ENCODE results near the gene KRTAP10-3.
"Not testable (repeated sequence)": the region's sequence is repeated elsewhere in the genome, so short reads cannot be mapped to it uniquely, and the experiment has no call there.

KRTAP10-3 gene

GRCh38 chr21:44571296-44571695 lies 12.7 kb upstream of the KRTAP10-3 start:
- DNase-seq (ENCODE audit: low read depth): no peak

GRCh38 chr21:44569861-44570517 lies 11.4 kb upstream of the KRTAP10-3 start:
- no peak for DNase-seq (ENCODE audit: low read depth)

GRCh38 chr21:44568667-44569556 lies 10.3 kb upstream of the KRTAP10-3 start:
- DNase-seq (ENCODE audit: low read depth): no peak

DNA sequence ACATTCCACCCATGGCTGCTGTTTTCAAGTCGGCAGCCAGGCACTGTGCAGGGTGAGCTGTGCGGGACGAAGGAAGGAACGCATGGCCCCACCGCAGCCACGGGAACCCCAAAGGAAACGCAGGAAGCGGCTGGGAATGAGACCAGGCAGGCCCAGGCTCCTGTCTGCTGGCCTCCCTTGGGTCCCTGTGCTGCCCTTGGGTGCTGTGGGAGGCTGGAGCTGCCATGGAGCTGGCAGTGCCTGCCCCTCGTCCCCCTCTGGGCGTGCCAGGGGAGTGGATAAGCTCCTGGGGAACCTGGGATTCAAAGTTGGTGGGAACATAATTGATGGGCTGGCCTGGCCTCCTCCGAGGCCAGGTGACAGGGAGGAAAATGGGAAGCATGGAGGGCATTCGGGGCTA lies 9.7 kb upstream of the KRTAP10-3 start:
- DNase-seq (ENCODE audit: low read depth): no peak

- DNase-seq (ENCODE audit: low read depth): no peak
Observed at GRCh38 chr21:44567481-44568171, 9.0 kb upstream of the KRTAP10-3 start.

DNA sequence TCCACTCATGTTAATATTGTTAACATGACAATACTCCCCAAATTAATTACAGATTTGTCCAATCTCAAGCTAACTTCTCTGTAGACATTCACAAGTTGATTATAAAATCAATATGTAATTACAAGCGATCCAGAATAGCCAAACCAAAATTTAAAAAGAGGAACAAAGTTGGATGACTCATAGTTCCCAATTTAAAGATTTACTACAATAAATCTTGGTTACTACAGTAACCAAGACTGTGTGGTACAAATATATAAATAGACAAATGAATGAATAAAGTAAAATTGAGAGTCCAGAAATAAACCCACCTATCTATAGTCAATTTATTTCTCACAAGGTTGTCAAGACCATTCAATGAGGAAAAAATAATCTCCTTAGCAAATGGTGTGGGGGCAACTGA lies 7.8 kb upstream of the KRTAP10-3 start:
- no peak for DNase-seq (ENCODE audit: low read depth)

DNA sequence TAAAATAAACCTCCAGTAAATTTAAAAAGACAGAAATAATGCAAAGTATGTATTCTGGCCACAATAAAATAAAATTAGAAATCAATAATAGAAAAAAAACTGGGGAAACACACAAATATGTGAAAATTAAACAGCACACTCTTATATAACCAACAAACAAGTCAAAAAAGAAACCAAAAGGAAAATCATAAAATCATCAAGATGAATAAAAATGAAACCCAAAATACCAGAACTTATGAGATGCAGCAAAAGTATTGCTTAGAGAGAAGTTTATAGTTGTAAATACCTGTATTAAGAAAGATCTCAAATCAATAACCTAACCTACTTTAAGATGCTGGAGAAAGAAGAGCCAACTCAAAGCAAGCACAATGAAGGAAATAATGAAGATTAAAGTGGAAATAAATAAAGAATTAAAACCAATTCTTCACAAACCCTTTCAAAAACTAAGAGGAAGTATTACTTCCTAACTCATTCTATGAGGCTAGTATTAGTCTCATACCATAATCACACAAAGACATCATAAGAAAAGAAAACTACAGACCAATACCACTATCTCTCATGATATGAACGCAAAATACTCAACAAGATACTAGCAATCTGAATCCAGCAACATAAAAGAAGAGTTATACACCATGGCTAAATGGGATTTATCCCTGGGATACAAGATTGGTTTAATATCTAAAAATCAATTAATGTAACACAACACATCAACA lies 6.4 kb upstream of the KRTAP10-3 start:
- DNase-seq (ENCODE audit: low read depth): no peak

DNA sequence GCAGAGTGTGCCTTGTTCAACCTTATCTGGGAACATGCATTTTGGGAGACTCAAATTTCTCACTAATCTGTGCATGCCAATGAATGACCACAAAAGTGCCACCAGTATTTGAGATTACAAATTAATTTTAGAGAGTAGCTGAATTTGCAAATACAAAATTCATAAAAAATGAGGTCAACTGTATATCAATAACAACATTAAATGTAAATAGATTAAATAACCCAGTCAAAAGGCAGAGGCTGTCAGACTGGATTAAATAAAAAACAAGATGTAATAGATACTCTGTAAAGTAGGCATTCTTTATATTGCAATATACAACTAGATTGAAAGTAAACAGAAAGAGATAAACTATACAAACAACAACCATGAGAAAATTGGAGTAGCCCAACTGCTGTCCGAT lies 5.5 kb upstream of the KRTAP10-3 start:
- DNase-seq (ENCODE audit: low read depth): no peak

- not testable (repeated sequence) for DNase-seq (ENCODE audit: low read depth)
Observed at GRCh38 chr21:44558329-44558675, 293 bp downstream of the KRTAP10-3 start.

- DNase-seq (ENCODE audit: low read depth): no peak
Observed at GRCh38 chr21:44557491-44558328, 885 bp downstream of the KRTAP10-3 start.

- DNase-seq (ENCODE audit: low read depth): no peak
Observed at GRCh38 chr21:44556879-44557278, 1.7 kb downstream of the KRTAP10-3 start.

- no peak for DNase-seq (ENCODE audit: low read depth)
Observed at GRCh38 chr21:44555200-44555875, 3.3 kb downstream of the KRTAP10-3 start.

- DNase-seq (ENCODE audit: low read depth): no peak
Observed at GRCh38 chr21:44552681-44553080, 5.9 kb downstream of the KRTAP10-3 start.

- DNase-seq (ENCODE audit: low read depth): no peak
Observed at GRCh38 chr21:44552136-44552535, 6.5 kb downstream of the KRTAP10-3 start.

- DNase-seq (ENCODE audit: low read depth): no peak
Observed at GRCh38 chr21:44551340-44551961, 7.1 kb downstream of the KRTAP10-3 start, which contains the start of gene KRTAP10-2. Gene KRTAP10-2 (minus strand): TSS chr21:44551505. CDS start chr21:44551458, 47 bp downstream.

DNA sequence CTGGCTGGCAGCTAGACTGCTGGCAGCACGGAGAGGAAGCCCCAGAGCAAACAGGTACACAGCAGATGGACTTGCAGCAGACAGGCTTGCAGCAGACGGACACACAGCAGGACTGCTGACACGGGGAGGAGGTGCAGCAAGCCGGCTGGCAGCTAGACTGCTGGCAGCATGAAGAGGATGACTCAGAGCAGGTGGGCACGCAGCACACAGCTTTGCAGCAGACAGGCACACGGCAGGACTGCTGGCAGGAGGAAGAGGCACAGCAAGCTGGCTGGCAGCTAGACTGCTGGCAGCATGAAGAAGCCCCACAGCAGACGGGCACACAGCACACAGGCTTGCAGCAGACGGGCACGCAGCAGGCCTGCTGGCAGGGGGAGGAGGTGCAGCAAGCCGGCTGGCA lies 7.8 kb downstream of the KRTAP10-3 start:
- no peak for DNase-seq (ENCODE audit: low read depth)

DNA sequence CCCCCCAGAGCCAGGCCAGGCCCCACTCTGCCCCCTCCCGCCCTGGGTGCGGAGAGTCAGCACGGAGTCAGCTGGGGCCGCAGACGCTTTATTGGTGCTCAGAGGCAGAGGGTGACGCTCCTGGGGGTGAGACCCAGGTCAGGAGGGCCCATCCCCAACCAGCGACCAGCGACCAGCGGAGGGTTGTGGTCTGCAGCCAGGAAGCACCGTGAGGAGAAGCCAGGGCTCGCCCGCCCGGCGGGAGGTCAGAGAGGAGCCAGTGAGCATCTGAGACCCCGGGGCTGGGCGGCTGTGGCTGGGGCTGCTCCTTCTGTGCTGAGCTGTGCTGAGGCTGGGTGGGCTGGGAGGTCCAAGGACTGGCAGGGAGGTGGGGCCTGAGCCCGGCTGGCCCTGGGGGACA lies 8.3 kb downstream of the KRTAP10-3 start:
- DNase-seq (ENCODE audit: low read depth): not testable (repeated sequence)

DNA sequence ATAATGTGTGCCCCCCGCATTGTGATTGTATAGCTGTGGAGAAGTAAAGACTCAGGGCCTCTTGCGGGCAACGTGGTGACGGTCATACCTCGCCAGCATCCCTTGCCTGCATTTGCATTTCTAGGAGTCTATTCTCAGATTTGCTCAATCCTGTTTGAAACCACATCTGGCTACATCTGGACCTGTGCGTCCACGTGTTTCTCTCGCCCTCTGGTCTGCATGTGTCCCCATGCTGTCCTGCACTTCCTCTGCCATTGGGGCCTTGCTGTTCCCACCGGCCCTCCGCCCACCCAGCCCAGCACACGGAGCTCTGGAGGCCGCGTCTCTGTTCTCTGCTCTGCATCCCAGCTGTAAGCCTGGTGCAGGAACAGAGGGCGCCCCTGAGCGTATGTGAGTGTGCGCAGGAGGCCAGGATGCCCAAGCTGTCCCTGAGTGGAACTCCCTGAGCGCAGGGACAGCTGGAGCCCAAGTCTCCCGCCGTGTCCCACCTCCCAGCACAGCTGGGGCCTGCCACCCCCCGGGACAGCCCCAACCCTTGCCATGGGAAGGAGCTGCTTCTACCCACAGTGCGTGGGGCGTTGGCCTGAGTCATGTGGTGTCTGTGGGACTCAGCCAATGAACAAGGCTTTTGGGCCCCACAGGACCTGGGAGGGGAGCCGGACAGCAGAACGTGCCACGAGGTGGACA lies 8.9 kb downstream of the KRTAP10-3 start:
- no peak for DNase-seq (ENCODE audit: low read depth)

- DNase-seq (ENCODE audit: low read depth): no peak
Observed at GRCh38 chr21:44548922-44549321, 9.7 kb downstream of the KRTAP10-3 start.

- no peak for DNase-seq (ENCODE audit: low read depth)
Observed at GRCh38 chr21:44548381-44548780, 10.2 kb downstream of the KRTAP10-3 start.
